Neural cell (in vitro differentiated cells): ENCODE data around the gene TLNRD1. TPM values are rescaled to one million over a fixed set of nuclear protein-coding genes. Genes with fewer than 3 reads are reported as not detected.
"Not testable (repeated sequence)": the region's sequence is repeated elsewhere in the genome, so short reads cannot be mapped to it uniquely, and the experiment has no call there.

ENCODE experiments used
- H2AFZ ChIP-seq: fragments of 200-600, 300-800 bp; sonication (generic), shearing (Covaris generic); 2 replicates; pipeline ENCODE4 v1.6.0; 2014; ENCODE audit warnings: low read depth, mild to moderate bottlenecking, antibody characterized with exemption, low read length, moderate library complexity
- H3F3A ChIP-seq: fragments of 200-600 bp; shearing (Covaris generic); 2 replicates; pipeline ENCODE4 v1.6.1; 2016; ENCODE audit warnings: mild to moderate bottlenecking, moderate library complexity, mixed read lengths, antibody characterized with exemption, low read length; ENCODE audit not compliant: insufficient read depth, poor library complexity, severe bottlenecking
- H3K27ac ChIP-seq: fragments of 200-600, 300-800 bp; sonication (generic), shearing (Covaris generic); 2 replicates; pipeline ENCODE4 v1.5.1; 2014; ENCODE audit warnings: mild to moderate bottlenecking, low read length, moderate library complexity
- H3K27me3 ChIP-seq: fragments of 300-800, 200-600 bp; sonication (generic), shearing (Covaris generic); 2 replicates; pipeline ENCODE4 v1.6.0; 2014; ENCODE audit warnings: mild to moderate bottlenecking, low read depth, low read length, moderate library complexity; ENCODE audit not compliant: insufficient read depth
- H3K36me3 ChIP-seq: fragments of 300-800, 200-600 bp; sonication (generic), shearing (Covaris generic); 2 replicates; pipeline ENCODE4 v1.5.1; 2014; ENCODE audit warnings: mild to moderate bottlenecking, antibody characterized with exemption, low read length, moderate library complexity; ENCODE audit not compliant: insufficient read depth
- H3K4me2 ChIP-seq: fragments of 300-800, 200-600 bp; sonication (generic), shearing (Covaris generic); 2 replicates; pipeline ENCODE4 v1.6.0; 2014; ENCODE audit warnings: mild to moderate bottlenecking, low read length
- H3K4me3 ChIP-seq: fragments of 300-800, 200-600 bp; sonication (generic), shearing (Covaris generic); 2 replicates; pipeline ENCODE4 v1.5.1; 2014; ENCODE audit warnings: mild to moderate bottlenecking, low read length, moderate library complexity
- H3K79me2 ChIP-seq: fragments of 200-600 bp; shearing (Covaris generic); replicated peaks from 2 replicates; pipeline ENCODE4 v1.6.0; 2014; ENCODE audit warnings: mild to moderate bottlenecking, low read length, moderate library complexity; ENCODE audit not compliant: insufficient read depth
- H3K9ac ChIP-seq: fragments of 300-800, 200-600 bp; sonication (generic), shearing (Covaris generic); 2 replicates; pipeline ENCODE4 v1.6.1; 2016; ENCODE audit warnings: mild to moderate bottlenecking, low read length, mixed read lengths
- H3K9me2 ChIP-seq: fragments of 200-600 bp; shearing (Covaris generic); 2 replicates; pipeline ENCODE4 v1.6.1; 2016; ENCODE audit warnings: mild to moderate bottlenecking, low read length, mixed read lengths; ENCODE audit not compliant: insufficient read depth
- H3K9me3 ChIP-seq: fragments of 200-600, 300-800 bp; sonication (generic), shearing (Covaris generic); 2 replicates; pipeline ENCODE4 v1.6.1; 2016; ENCODE audit warnings: mild to moderate bottlenecking, mixed run types, low read length, moderate library complexity, mixed read lengths
- H4K20me1 ChIP-seq: fragments of 200-600 bp; shearing (Covaris generic); 2 replicates; pipeline ENCODE4 v1.6.1; 2016; ENCODE audit warnings: mild to moderate bottlenecking, mixed run types; ENCODE audit not compliant: insufficient read depth
- CTCF ChIP-seq: fragments of 450-650 bp; IDR thresholded peaks from 2 replicates; pipeline ENCODE4 v1.5.1; 2014; ENCODE audit warnings: antibody characterized with exemption, mild to moderate bottlenecking, moderate library complexity; ENCODE audit not compliant: poor library complexity, severe bottlenecking
- EP300 ChIP-seq: fragments of 450-650 bp; conservative IDR thresholded peaks from 2 replicates; pipeline ENCODE4 v1.6.1; 2014; ENCODE audit warnings: antibody characterized with exemption, mild to moderate bottlenecking, moderate library complexity; ENCODE audit not compliant: poor library complexity, severe bottlenecking
- EZH2 ChIP-seq: fragments of 200-600, 300-800 bp; shearing (Covaris generic), sonication (generic); IDR thresholded peaks from 2 replicates; pipeline ENCODE4 v1.6.1; 2014; ENCODE audit warnings: antibody characterized with exemption, low read length, borderline replicate concordance, mild to moderate bottlenecking; ENCODE audit not compliant: insufficient read depth, poor library complexity, severe bottlenecking
- MXI1 ChIP-seq: fragments of 450-650 bp; conservative IDR thresholded peaks from 2 replicates; pipeline ENCODE4 v1.6.1; 2014; ENCODE audit warnings: antibody characterized with exemption, mild to moderate bottlenecking; ENCODE audit not compliant: poor library complexity, severe bottlenecking
- POLR2AphosphoS5 ChIP-seq: IDR thresholded peaks from 2 replicates; pipeline ENCODE4 v1.6.1; 2012
- RAD21 ChIP-seq: fragments of 450-650 bp; conservative IDR thresholded peaks from 2 replicates; pipeline ENCODE4 v1.6.1; 2014; ENCODE audit warnings: antibody characterized with exemption, mild to moderate bottlenecking, moderate library complexity
- REST ChIP-seq: IDR thresholded peaks from 2 replicates; pipeline ENCODE4 v1.6.1; 2012; ENCODE audit warnings: borderline replicate concordance
- SMC3 ChIP-seq: fragments of 450-650 bp; conservative IDR thresholded peaks from 2 replicates; pipeline ENCODE4 v1.6.1; 2014; ENCODE audit warnings: antibody characterized with exemption, mild to moderate bottlenecking, moderate library complexity; ENCODE audit not compliant: poor library complexity
- TAF1 ChIP-seq: IDR thresholded peaks from 2 replicates; pipeline ENCODE4 v1.6.1; 2012; ENCODE audit warnings: low read depth
- polyA plus RNA-seq: library from polyadenylated mRNA; depleted of rRNA; stranded (reverse); fragments of >200 nt; gene quantifications from 2 replicates; pipeline ENCODE4 v1.2.3, GENCODE V29; 2014

Gene TLNRD1
- polyA plus RNA-seq, 1 donor from 2014 or later, result 8.2 TPM

GRCh38 chr15:80958818-80959495, 41.8 kb upstream of the TLNRD1 start:
- Histone ChIP-seq H3K9me2 (no peaks in the 10 kb centered on the region), H3F3A (no peaks in the 10 kb centered on the region), H3K27me3 (no peaks in the 10 kb centered on the region), H3K79me2 (no peaks in the 10 kb centered on the region), H3K9me3 (no peaks in the 10 kb centered on the region), H3K27ac (no peak overlapping the region), H3K4me3 (no peak overlapping the region), H3K4me2 (no peak overlapping the region), H3K9ac (no peak overlapping the region), H3K36me3 (no peaks in the 10 kb centered on the region), H2AFZ (no peak overlapping the region), H4K20me1 (no peaks in the 10 kb centered on the region)
- TF ChIP-seq MXI1 (no peak), RAD21 (no peak), REST (no peak), TAF1 (no peak), POLR2AphosphoS5 (no peak), EZH2 (no peak), CTCF (no peak), SMC3 (no peak), EP300 (no peak)

- H3K4me2 ChIP-seq, H3K9ac ChIP-seq, H3K9me3 ChIP-seq, H2AFZ ChIP-seq, H4K20me1 ChIP-seq, H3K27me3 ChIP-seq, H3K27ac ChIP-seq, H3F3A ChIP-seq, H3K9me2 ChIP-seq, H3K4me3 ChIP-seq, H3K79me2 ChIP-seq, H3K36me3 ChIP-seq: not testable (repeated sequence)
These were observed 35.3 kb upstream of the TLNRD1 start for GRCh38 chr15:80965454-80965853.
